CD8-positive, alpha-beta memory T cell (primary cell): ENCODE measurements around the gene GLT6D1. TPM values are rescaled to one million over a fixed set of nuclear protein-coding genes. Genes with fewer than 3 reads are reported as not detected.
A peak's percentile ranks its signal among the peaks of the same experiment; 100 is the strongest.

Experiments
- CTCF ChIA-PET: fragments of 350-600 bp; sonication (Branson Sonifier 250); formaldehyde crosslinking; loops from one replicate; lab custom pipeline; 2021; ENCODE audit warnings: antibody characterized with exemption; lab: Charles Lee
- POLR2A ChIA-PET: fragments of 350-600 bp; sonication (Branson Sonifier 250); formaldehyde crosslinking; loops from one replicate; lab custom pipeline; 2021; ENCODE audit warnings: antibody characterized with exemption; lab: Charles Lee
- DNase-seq, 5 donors: peaks; one replicate each; pipeline versions ENCODE4 v3.0.0 to v3.0.0-alpha.2; 2020 to 2022; ENCODE audit warnings: mixed read lengths in 1 of 5
- H3K27ac ChIP-seq: one replicate; pipeline ENCODE4 v1.7.0; 2013; ENCODE audit warnings: low read depth, mild to moderate bottlenecking, low read length, moderate library complexity
- H3K27me3 ChIP-seq: 2 replicates; pipeline ENCODE4 v1.7.0; 2013; ENCODE audit warnings: low read length, mild to moderate bottlenecking; ENCODE audit not compliant: insufficient read depth, poor library complexity, severe bottlenecking
- H3K36me3 ChIP-seq: 2 replicates; pipeline ENCODE4 v1.7.0; 2013; ENCODE audit warnings: mild to moderate bottlenecking, low read length, moderate library complexity; ENCODE audit not compliant: insufficient read depth
- H3K4me1 ChIP-seq: 2 replicates; pipeline ENCODE4 v1.7.0; 2013; ENCODE audit warnings: mild to moderate bottlenecking, low read length, moderate library complexity; ENCODE audit not compliant: insufficient read depth
- H3K4me3 ChIP-seq: 2 replicates; pipeline ENCODE4 v1.7.0; 2013; ENCODE audit warnings: mild to moderate bottlenecking, low read length
- H3K9me3 ChIP-seq: 2 replicates; pipeline ENCODE4 v1.7.0; 2013; ENCODE audit warnings: mild to moderate bottlenecking, low read length
- H3K27ac Mint-ChIP-seq, 8 donors: one replicate each; pipeline ENCODE4 v1.8.0; 2020 to 2021; ENCODE audit warnings: mixed read lengths in 8 of 8, mild to moderate bottlenecking in 6 of 8, inconsistent platforms in 3 of 8, moderate library complexity in 3 of 8
- H3K27me3 Mint-ChIP-seq, 2 donors: one replicate each; pipeline ENCODE4 v1.8.0; 2020 to 2021; ENCODE audit warnings: mixed read lengths in 2 of 2, mild to moderate bottlenecking in 1 of 2, moderate library complexity in 1 of 2
- H3K36me3 Mint-ChIP-seq, 3 donors: one replicate each; pipeline ENCODE4 v1.8.0; 2020 to 2021; ENCODE audit warnings: mixed read lengths in 3 of 3, inconsistent platforms in 1 of 3, mild to moderate bottlenecking in 1 of 3
- H3K4me1 Mint-ChIP-seq, 3 donors: one replicate each; pipeline ENCODE4 v1.8.0; 2020 to 2021; ENCODE audit warnings: mixed read lengths in 3 of 3, inconsistent platforms in 1 of 3, mild to moderate bottlenecking in 1 of 3
- H3K4me3 Mint-ChIP-seq, 7 donors: one replicate each; pipeline ENCODE4 v1.8.0; 2020 to 2021; ENCODE audit warnings: mixed read lengths in 7 of 7, mild to moderate bottlenecking in 6 of 7, moderate library complexity in 4 of 7, inconsistent platforms in 2 of 7
- H3K9me3 Mint-ChIP-seq, 5 donors: one replicate each; pipeline ENCODE4 v1.8.0; 2020 to 2022; ENCODE audit warnings: mixed read lengths in 5 of 5, mild to moderate bottlenecking in 3 of 5, moderate library complexity in 2 of 5, inconsistent platforms in 1 of 5
- polyA plus RNA-seq: library from polyadenylated mRNA; unstranded; fragments of 300-500 nt; fragmentation: Illumina TruSeq; gene quantifications from one replicate; pipeline ENCODE4 v1.2.3, GENCODE V29; 2021
- total RNA-seq, 2 experiments: library from RNA; stranded (reverse); gene quantifications; one replicate each; pipeline ENCODE4 v1.2.3, GENCODE V29; 2021

The GLT6D1 gene
- total and polyA plus RNA-seq, 3 experiments from 2014 or later: not detected

DNA sequence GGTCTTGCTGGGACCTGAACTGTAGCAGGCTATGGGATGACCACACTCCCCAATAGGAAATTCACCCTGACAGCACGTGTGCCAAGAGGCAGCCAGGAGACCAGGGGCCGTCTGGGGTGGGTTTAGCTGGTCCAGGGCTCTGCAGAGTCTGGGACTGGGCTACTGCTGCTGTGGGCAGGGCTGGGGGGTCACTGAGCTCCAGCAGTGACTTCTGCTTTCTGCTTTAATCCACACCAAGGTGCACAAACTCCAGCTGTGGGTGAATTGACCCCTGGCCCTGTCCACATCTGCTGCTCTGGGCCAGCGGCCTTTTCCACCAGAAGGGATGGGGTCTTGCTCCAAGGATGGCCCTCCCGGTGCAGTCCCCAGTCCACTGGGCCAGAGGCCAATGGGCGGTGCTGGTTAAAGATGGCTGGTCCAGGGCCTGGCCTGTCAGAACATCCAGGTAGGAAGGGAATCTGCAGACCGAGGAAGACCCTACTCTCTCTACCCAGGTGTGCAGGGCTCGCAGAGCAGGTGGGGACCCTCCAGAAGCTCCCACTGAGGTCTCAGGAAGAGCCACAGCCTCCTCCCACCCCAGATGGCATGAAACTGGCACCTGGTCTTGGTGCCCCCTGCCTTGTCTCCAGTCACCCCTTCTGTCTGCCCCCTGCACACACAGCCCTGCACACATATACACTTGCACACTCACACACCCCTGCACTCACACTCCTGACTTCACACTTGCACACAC is 28.0 kb downstream of the GLT6D1 start:
- Histone ChIP-seq H3K36me3 (no peaks in the 10 kb centered on the region), H3K4me1 (no peaks in the 10 kb centered on the region), H3K9me3 (no peaks in the 10 kb centered on the region), H3K27me3 (no peaks in the 10 kb centered on the region), H3K27ac (no peak overlapping the region), H3K4me3 (no peak overlapping the region)
- Mint-ChIP-seq H3K27ac (no peak overlapping the region), H3K9me3 (peaks cover 0 to 2% (median 0%) of the 10 kb centered on the region in 5 donors), H3K27me3 (peaks cover 4 to 18% of the 10 kb centered on the region in 2 donors), H3K36me3 (no peaks in the 10 kb centered on the region), H3K4me1 (no peaks in the 10 kb centered on the region), H3K4me3 (no peak overlapping the region)
- POLR2A ChIA-PET: no interaction called here
- CTCF ChIA-PET: no interaction called here
- peak in 1 of 5 donors; percentile 46 for DNase-seq

DNA sequence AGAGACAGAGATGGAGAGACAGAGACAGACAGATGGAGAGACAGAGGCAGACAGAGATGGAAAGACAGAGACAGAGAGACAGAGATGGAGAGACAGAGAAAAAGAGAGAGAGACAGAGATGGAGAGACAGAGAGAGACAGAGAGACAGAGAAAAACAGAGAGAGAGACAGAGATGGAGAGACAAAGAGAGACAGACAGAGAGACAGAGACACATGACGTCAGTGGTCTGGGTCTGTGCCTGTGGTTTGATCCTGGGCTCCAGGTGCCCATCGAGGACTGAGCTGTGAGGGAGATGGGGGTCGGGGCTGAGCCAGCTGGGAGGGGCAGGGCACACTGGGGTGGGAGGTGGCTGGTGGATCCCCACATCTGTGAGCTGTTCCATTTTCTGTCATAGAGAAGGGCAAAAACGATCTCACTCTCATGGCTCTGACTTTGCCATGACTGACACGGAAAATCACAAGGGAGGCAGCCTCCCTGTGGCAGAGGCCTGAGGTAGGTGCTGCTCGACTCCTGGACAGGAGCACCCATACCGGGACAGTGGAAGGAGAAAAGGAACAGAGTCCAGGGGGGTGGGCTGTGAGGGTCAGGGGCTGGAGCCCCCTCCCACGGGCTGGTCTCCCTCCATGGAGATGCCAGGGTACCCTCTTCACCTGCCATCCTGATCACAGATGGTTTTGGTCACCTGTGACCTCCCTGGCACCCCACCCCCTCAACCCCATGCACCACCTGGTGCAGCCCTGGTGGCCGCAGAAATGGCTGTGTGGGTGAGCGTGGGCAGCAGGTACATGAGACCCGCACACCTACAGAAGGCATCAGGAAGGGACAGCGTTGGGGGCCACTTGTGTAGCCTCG is 28.8 kb downstream of the GLT6D1 start:
- DNase-seq: no peak
- Mint-ChIP-seq H3K27ac (no peak overlapping the region), H3K4me1 (no peaks in the 10 kb centered on the region), H3K27me3 (peaks cover 4 to 12% of the 10 kb centered on the region in 2 donors), H3K4me3 (no peak overlapping the region), H3K9me3 (peaks cover 0 to 2% (median 0%) of the 10 kb centered on the region in 5 donors), H3K36me3 (no peaks in the 10 kb centered on the region)
- Histone ChIP-seq H3K9me3 (no peaks in the 10 kb centered on the region), H3K36me3 (no peaks in the 10 kb centered on the region), H3K4me1 (no peaks in the 10 kb centered on the region), H3K27ac (no peak overlapping the region), H3K27me3 (no peaks in the 10 kb centered on the region), H3K4me3 (no peak overlapping the region)
- ChIA-PET POLR2A (no interaction called here), CTCF (no interaction called here)

DNA sequence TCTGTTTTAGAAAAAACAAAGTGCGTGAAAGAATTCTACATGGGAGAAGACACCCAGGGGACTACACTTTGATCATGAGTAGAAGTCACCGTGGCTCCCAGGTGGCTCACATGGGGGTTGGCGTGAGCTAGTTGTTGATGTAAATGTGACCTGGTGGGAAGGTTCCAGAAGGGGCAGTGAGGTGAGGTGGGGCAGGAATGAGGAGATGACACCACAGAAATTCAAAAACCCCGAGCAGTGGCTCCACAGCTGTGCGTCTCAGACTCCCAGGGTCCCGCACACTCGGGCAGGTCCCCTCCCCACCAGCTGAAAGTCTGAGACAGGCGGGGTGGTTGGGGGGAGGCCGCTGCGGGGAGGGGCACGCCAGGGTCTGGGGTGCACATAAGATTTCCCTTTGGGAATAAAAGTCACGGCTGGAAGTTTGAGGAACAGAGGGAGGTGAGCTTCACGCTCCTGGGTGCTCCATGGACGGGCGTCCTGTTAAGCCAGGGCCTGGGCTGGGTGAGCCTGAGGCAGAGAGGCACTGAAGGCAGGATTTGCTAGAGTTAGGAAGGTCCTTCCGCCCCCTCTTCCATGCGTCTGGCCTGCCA is 29.9 kb downstream of the GLT6D1 start:
- Mint-ChIP-seq H3K27me3 (peaks cover 4 to 11% of the 10 kb centered on the region in 2 donors), H3K27ac (no peak overlapping the region), H3K36me3 (no peaks in the 10 kb centered on the region), H3K9me3 (peaks cover 0 to 2% (median 0%) of the 10 kb centered on the region in 5 donors), H3K4me1 (no peaks in the 10 kb centered on the region), H3K4me3 (no peak overlapping the region)
- no peaks in the 10 kb centered on the region for H3K9me3 ChIP-seq
- no peak overlapping the region for H3K4me3 ChIP-seq
- no peaks in the 10 kb centered on the region for H3K36me3 ChIP-seq
- no peaks in the 10 kb centered on the region for H3K4me1 ChIP-seq
- POLR2A ChIA-PET: no interaction called here
- no peak overlapping the region for H3K27ac ChIP-seq
- no peaks in the 10 kb centered on the region for H3K27me3 ChIP-seq
- DNase-seq: no peak
- CTCF ChIA-PET: no interaction called here

DNA sequence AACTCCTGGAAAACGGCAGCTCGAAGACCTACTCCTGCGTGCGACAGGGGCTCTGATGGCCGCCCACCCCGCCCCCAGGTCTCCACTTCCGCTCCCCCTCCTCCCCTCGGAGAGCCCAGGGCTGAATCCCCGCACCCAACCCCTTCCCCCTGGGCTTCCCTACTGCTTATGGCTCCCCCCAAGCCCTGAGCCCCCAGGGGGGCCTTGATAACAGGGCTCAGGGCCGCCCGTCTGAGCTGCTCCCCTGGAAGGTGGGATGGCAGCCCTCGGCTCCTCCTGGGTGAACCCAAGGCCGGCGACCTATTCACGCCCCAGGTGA is 30.4 kb downstream of the GLT6D1 start:
- peaks cover 0 to 2% (median 0%) of the 10 kb centered on the region in 5 donors for H3K9me3 Mint-ChIP-seq
- POLR2A ChIA-PET: no interaction called here
- no peaks in the 10 kb centered on the region for H3K36me3 ChIP-seq
- no peaks in the 10 kb centered on the region for H3K4me1 ChIP-seq
- H3K4me3 Mint-ChIP-seq: no peak overlapping the region
- no peak overlapping the region for H3K27ac Mint-ChIP-seq
- no peak for DNase-seq
- H3K4me1 Mint-ChIP-seq: no peaks in the 10 kb centered on the region
- H3K27ac ChIP-seq: no peak overlapping the region
- no peaks in the 10 kb centered on the region for H3K36me3 Mint-ChIP-seq
- H3K9me3 ChIP-seq: no peaks in the 10 kb centered on the region
- no peaks in the 10 kb centered on the region for H3K27me3 ChIP-seq
- H3K4me3 ChIP-seq: no peak overlapping the region
- peaks cover 4 to 11% of the 10 kb centered on the region in 2 donors for H3K27me3 Mint-ChIP-seq
- CTCF ChIA-PET: no interaction called here

DNA sequence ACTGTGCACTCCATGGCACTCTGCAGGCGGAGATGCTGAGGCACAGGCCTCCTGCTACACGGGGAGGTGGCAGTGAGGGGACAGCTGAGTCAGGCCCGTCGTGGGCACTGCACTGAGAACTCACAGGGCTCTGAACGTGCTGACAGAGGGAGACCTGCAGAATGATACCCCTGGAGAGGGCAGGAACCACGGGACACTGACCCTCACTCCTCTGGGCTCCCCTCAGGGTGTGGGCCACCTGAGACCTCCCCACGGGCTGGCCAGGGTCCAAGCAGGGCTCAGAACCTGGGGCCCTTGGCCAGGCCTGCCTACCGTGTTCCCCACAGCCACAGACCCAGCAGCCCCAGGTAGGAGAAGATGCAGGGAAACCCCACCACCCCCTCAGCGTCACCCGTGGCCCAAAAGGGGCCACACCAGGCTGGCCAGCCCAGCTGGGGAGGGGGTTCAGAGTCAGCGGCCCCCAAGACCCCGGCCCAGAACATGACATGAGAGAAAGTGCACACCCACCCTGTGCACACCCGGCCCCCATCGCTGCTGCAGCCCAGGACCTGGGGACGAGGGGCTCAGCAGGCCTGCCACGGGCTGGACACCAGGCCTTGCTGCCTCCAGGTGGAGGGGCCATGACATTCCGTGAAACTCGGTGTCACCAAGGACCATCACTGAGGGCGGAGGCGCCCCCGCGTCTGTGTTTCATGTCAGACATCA is 30.9 kb downstream of the GLT6D1 start:
- no peak overlapping the region for H3K4me3 Mint-ChIP-seq
- Histone ChIP-seq H3K27me3 (no peaks in the 10 kb centered on the region), H3K4me3 (no peak overlapping the region), H3K9me3 (no peaks in the 10 kb centered on the region), H3K36me3 (no peaks in the 10 kb centered on the region), H3K27ac (no peak overlapping the region), H3K4me1 (no peaks in the 10 kb centered on the region)
- DNase-seq: peak in 1 of 5 donors; percentile 38
- H3K27ac Mint-ChIP-seq: no peak overlapping the region
- no peaks in the 10 kb centered on the region for H3K4me1 Mint-ChIP-seq
- H3K9me3 Mint-ChIP-seq: peaks cover 0 to 2% (median 0%) of the 10 kb centered on the region in 5 donors
- POLR2A ChIA-PET: no interaction called here
- no peaks in the 10 kb centered on the region for H3K36me3 Mint-ChIP-seq
- H3K27me3 Mint-ChIP-seq: peaks cover 4 to 11% of the 10 kb centered on the region in 2 donors
- CTCF ChIA-PET: no interaction called here

DNA sequence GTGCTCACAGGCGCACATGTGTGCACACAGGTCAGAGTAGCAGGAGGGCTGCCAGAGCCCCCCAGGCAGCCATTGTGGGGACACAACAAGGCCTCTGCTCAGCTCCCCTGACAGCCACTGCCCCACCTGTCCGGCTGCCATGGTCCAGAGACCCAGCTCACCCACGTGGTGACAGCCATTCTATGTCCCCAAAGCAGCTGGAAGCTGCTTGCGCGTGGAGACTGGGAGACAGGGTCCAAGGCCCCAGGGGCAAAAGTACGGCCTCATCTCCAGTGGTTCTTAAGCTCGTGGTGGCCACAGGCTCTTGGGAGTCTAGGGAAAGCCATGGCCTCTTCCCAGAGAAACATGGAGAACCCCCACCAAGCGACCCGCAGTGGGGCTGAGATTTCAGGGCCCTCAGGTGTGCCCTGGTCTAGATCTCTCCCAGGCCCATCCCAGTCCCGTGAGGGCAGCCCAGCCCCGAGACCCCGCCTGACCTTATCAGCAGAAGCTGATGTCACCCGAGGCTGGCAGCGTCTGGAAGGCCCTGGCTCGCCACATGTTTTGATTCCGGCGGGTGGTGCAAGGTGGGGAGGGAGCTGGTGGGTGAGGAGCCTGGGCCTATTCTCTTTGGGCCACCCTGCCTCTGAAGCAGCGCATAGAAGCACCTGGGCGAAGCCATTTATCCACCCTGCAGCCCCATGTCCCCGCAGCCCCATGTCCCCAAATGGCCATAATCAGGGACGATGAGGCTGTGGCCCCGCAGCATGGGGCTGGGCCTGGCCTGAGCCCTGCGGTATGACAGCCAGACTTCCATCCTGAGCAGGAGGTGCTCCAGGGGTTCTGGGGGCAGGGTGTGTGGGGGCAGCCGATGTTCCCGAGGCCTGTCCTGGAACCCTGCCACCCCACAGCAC is 31.7 kb downstream of the GLT6D1 start:
- H3K36me3 Mint-ChIP-seq: no peaks in the 10 kb centered on the region
- POLR2A ChIA-PET: no interaction called here
- DNase-seq: no peak

DNA sequence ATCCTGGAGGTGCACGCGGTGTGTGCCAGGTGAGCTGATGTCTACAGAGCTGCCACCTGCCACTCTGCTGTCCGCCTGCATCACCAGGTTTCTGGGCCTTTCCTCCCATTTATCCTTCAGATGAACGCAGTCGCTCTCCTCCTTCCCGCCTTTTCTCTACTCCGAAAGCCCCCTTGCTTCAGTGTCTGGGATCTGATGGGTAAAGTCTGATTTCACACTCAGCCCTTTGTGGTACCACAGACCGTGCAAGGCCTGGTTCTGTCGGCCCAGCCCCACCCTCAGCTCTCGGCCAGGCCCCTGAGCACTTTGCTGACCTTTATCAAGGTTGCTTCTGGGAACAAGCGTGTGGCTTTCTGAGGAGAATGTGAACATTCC is 32.5 kb downstream of the GLT6D1 start:
- POLR2A ChIA-PET: no interaction called here

More for the DNA sequence above, 31.7 kb downstream of the GLT6D1 start:
- no peak overlapping the region for H3K4me3 Mint-ChIP-seq
- peaks cover 8 to 12% of the 10 kb centered on the region in 2 donors for H3K27me3 Mint-ChIP-seq
- CTCF ChIA-PET: interaction anchor here (0.7 kb wide), 1 partner anchor 1464 kb away, joined by 3 read pairs; no protein-coding TSS in a partner anchor
- H3K27ac Mint-ChIP-seq: no peak overlapping the region
- H3K4me1 ChIP-seq: no peaks in the 10 kb centered on the region
- H3K27ac ChIP-seq: no peak overlapping the region
- no peaks in the 10 kb centered on the region for H3K36me3 ChIP-seq
- no peak overlapping the region for H3K4me3 ChIP-seq
- no peaks in the 10 kb centered on the region for H3K9me3 ChIP-seq
- no peaks in the 10 kb centered on the region for H3K4me1 Mint-ChIP-seq
- no peaks in the 10 kb centered on the region for H3K27me3 ChIP-seq
- H3K9me3 Mint-ChIP-seq: peaks cover 0 to 2% (median 0%) of the 10 kb centered on the region in 5 donors

More for the DNA sequence above, 32.5 kb downstream of the GLT6D1 start:
- Mint-ChIP-seq H3K36me3 (no peaks in the 10 kb centered on the region), H3K4me1 (no peaks in the 10 kb centered on the region), H3K9me3 (peaks cover 0 to 2% (median 0%) of the 10 kb centered on the region in 5 donors), H3K27ac (no peak overlapping the region), H3K27me3 (peaks cover 8 to 11% of the 10 kb centered on the region in 2 donors), H3K4me3 (no peak overlapping the region)
- Histone ChIP-seq H3K27me3 (no peaks in the 10 kb centered on the region), H3K9me3 (no peaks in the 10 kb centered on the region), H3K4me3 (no peak overlapping the region), H3K27ac (no peak overlapping the region), H3K36me3 (no peaks in the 10 kb centered on the region), H3K4me1 (no peaks in the 10 kb centered on the region)
- CTCF ChIA-PET: no interaction called here
- no peak for DNase-seq
